ENCODE results near the gene CEP170B. TPM values are rescaled to one million over a fixed set of nuclear protein-coding genes. Genes with fewer than 3 reads are reported as not detected.

The CEP170B gene
- polyA plus RNA-seq, 4 donors: 24.9 to 33.9 (median 31.1) TPM

DNA sequence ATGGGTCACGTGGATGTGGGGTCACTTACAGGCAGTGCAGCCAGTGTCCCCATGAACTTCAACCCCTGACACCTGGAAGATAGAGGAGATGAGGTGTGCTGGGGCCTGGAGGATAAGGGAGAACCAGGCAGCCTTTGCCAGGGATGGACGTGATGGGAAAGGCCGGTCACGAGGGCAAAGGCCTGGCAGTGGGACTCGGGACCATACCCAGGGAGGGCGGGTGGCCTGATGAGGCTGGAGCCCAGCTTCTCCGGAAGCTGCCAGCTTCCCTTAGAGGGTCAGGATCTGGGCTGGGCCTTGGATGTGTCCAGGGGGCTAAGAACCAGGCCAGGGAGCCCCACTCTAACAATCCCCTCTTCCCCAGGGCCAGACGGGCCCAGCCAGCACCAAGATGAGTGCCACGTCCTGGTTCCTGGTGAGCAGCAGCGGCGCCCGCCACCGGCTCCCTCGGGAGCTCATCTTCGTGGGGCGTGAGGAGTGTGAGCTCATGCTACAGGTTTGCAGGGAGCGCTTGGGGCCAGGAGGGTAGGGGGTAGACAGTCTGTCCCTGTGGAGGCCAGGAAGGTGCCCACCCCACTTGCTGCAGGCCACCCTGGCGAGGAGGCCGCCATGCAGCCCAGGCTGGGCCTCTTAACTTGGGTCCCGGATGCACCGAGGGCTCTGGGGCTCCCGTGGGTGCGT, 3.1 kb downstream of the CEP170B start:
- H3K36me3 ChIP-seq (ENCODE audit: control insufficient read depth in 3 of 3, insufficient read depth in 2 of 3, low read depth in 1 of 3, low read length in 3 of 3): peaks cover 0 to 54% (median 3%) of the 10 kb centered on the region in 3 donors
- FAIRE-seq (no peak), DNase-seq (no peak)
- H3K27ac ChIP-seq (ENCODE audit: low read depth in 1 of 3, low read length in 2 of 3): no peak overlapping the region
- no peaks in the 10 kb centered on the region for H3K9me3 ChIP-seq (ENCODE audit: control insufficient read depth in 2 of 2, insufficient read depth in 1 of 2, low read depth in 1 of 2, low read length in 1 of 2)
- WGBS, 3 donors: 84 to 91% (median 88%) methylated on average over 21 to 23 of the region's 23 CpGs
- H3K27me3 ChIP-seq (ENCODE audit: control insufficient read depth in 3 of 3, insufficient read depth in 3 of 3, low read length in 3 of 3): peaks cover 0 to 7% (median 0%) of the 10 kb centered on the region in 3 donors
- peaks cover 0 to 20% (median 2%) of the 10 kb centered on the region in 3 donors for H3K4me1 ChIP-seq (ENCODE audit: control insufficient read depth in 3 of 3, insufficient read depth in 2 of 3, low read depth in 1 of 3, low read length in 2 of 3)
- H3K4me3 ChIP-seq (ENCODE audit: low read depth in 1 of 3, low read length in 3 of 3): no peak overlapping the region

DNA sequence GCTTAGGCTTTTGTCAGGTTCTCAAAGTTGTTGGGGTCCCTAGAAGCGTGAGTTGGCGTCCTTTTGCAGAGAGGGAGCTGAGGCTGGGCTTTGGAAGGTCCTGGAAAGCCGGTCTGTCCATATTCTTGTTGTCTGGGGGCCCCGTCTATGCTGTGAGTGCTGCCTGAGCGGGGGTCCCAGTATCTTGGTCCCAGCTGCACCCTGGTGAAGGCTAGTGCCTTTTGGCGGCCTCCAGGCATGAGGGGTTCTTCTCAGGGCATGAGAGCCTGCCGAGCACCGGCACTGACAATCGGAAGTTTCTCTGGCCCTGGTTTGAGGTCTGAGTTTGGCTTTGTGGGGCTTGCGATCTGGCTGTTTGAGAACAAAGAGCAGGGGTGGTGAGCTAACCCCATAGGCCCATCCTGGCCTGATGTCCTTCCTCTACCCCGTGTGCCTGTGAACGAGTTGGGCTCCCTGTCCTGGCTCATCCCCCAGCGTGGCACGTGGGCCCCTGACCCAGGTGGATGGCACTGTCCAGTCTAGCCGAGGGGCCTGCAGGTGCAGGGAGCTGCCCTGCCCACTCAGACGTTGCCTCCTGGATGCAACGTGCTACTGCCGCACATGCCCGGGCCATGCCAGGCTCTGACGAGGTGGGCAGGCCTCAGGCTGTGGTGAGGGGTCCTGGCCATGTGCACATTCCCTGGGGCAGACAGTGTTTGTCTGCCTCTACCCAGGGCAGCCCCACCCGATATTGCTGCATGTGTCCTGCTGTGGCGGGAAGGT, 3.9 kb downstream of the CEP170B start:
- no peak for FAIRE-seq
- H3K36me3 ChIP-seq (ENCODE audit: control insufficient read depth in 3 of 3, insufficient read depth in 2 of 3, low read depth in 1 of 3, low read length in 3 of 3): peaks cover 0 to 60% (median 3%) of the 10 kb centered on the region in 3 donors
- no peak overlapping the region for H3K27ac ChIP-seq (ENCODE audit: low read depth in 1 of 3, low read length in 2 of 3)
- peaks cover 0 to 19% (median 2%) of the 10 kb centered on the region in 3 donors for H3K4me1 ChIP-seq (ENCODE audit: control insufficient read depth in 3 of 3, insufficient read depth in 2 of 3, low read depth in 1 of 3, low read length in 2 of 3)
- no peak for DNase-seq
- 88 to 91% (median 88%) methylated on average over 22 of the region's 22 CpGs for WGBS, 3 donors
- H3K4me3 ChIP-seq (ENCODE audit: low read depth in 1 of 3, low read length in 3 of 3): no peak overlapping the region
- no peaks in the 10 kb centered on the region for H3K9me3 ChIP-seq (ENCODE audit: control insufficient read depth in 2 of 2, insufficient read depth in 1 of 2, low read depth in 1 of 2, low read length in 1 of 2)
- H3K27me3 ChIP-seq (ENCODE audit: control insufficient read depth in 3 of 3, insufficient read depth in 3 of 3, low read length in 3 of 3): peaks cover 0 to 5% (median 0%) of the 10 kb centered on the region in 3 donors

DNA sequence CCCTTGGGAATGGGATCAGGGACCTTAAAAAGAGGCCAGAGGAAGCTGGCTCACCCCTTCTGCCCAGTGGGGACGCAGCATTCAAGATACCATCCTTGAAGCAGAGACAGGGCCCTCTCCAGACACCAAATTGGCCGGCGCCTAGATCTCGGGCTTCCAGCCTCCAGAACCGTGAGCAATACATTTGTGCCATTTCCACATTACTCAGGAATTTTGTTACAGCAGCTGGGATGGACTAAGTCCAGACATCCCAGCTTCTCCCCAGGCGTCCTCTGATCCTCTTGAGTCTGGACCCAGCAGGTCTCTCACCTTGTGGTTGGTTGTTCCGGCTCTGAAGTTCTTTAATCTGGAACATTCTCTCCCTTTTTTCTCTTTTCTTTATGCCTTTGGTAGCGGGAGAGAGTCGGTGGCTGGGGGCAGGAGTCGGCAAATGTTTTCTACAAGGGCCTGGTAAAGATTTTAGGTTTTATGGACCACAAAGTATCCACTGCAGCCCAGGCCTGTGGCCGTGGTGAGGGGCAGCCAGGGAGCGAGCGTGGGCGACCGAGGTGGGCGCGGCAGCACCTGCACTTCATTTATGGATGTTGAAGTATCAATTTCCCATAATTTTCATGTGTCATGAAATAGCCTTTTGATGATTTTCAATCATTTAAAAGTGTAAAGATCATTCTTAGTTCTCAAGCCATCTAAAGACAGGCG, 4.8 kb downstream of the CEP170B start:
- Histone ChIP-seq H3K9me3 (ENCODE audit: control insufficient read depth in 2 of 2, insufficient read depth in 1 of 2, low read depth in 1 of 2, low read length in 1 of 2) (no peaks in the 10 kb centered on the region), H3K36me3 (ENCODE audit: control insufficient read depth in 3 of 3, insufficient read depth in 2 of 3, low read depth in 1 of 3, low read length in 3 of 3) (peaks cover 0 to 65% (median 3%) of the 10 kb centered on the region in 3 donors), H3K4me3 (ENCODE audit: low read depth in 1 of 3, low read length in 3 of 3) (no peak overlapping the region), H3K27ac (ENCODE audit: low read depth in 1 of 3, low read length in 2 of 3) (no peak overlapping the region), H3K27me3 (ENCODE audit: control insufficient read depth in 3 of 3, insufficient read depth in 3 of 3, low read length in 3 of 3) (no peaks in the 10 kb centered on the region), H3K4me1 (ENCODE audit: control insufficient read depth in 3 of 3, insufficient read depth in 2 of 3, low read depth in 1 of 3, low read length in 2 of 3) (peaks cover 0 to 19% (median 2%) of the 10 kb centered on the region in 3 donors)
- no peak for DNase-seq
- WGBS, 3 donors: 92 to 94% (median 93%) methylated on average over 18 of the region's 18 CpGs
- FAIRE-seq: no peak

DNA sequence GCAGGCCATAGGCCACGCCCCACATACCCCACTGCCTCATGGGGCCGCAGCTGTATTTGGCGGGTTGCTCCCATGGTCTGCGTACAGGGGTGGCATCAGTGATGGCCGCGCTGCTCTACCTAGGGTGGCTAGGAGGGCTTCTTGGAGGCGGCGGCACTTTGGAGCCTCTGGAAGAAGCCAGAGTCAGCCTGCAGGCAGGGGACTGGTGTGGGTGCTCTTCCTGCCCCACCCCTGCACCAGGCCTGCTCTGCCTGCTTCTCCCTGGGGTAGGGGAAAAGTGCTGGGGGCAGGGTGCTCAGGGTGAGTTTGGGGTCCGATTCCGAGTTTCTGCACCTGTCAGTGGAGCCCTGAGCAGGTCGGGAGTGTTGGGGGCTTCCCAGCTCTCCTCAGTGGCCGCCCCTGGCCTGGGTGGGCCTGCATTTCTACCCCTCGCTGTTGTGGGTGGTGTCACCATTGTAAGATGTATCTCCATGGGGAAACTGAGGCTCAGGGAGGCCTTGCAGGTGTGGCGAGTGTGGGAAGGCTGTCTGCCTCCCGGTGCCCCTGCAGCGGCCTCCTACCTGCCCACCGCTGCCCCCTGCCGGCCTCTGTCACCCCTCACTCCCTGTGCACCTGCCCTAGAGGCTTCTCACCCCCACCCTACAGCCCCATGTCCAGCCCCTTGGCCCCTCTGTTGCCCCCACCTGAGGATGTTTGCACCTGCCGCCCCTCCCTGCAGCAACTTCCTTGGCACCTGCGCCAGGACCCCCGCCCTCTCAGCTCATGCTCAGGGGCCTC, 5.5 kb downstream of the CEP170B start:
- no peak for FAIRE-seq
- WGBS, 3 donors: 73 to 80% (median 77%) methylated on average over 15 to 21 of the region's 21 CpGs
- H3K9me3 ChIP-seq (ENCODE audit: control insufficient read depth in 2 of 2, insufficient read depth in 1 of 2, low read depth in 1 of 2, low read length in 1 of 2): no peaks in the 10 kb centered on the region

DNA sequence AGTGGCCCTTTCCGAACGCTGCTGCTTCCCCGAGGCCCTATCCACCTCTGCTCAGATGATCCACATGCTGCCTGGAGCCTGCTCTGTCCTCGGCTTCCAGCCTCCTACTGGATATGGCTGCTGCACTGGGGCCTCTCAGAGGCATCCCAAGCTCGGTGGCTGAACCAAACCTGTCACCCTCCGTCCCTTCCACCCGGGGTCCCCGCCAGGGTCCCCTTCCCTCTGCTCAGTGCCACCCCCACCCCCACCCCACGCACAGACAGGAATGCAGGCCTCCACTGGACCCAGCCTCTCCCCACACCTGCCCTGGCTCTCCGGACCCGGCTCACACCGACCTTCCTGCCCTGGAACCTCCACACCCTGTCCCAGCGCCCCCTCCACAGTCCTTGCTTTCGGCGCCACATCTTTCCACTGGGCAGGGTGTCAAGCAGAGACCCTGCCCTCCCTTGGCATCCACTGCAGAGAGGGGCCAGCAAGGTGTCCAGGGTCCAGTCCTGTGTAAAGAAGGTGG, 6.1 kb downstream of the CEP170B start:
- H3K27ac ChIP-seq (ENCODE audit: low read depth in 1 of 3, low read length in 2 of 3): no peak overlapping the region
- WGBS, 3 donors: 87 to 89% (median 89%) methylated on average over 14 to 15 of the region's 15 CpGs
- no peak for FAIRE-seq
- H3K4me3 ChIP-seq (ENCODE audit: low read depth in 1 of 3, low read length in 3 of 3): no peak overlapping the region
- H3K9me3 ChIP-seq (ENCODE audit: control insufficient read depth in 2 of 2, insufficient read depth in 1 of 2, low read depth in 1 of 2, low read length in 1 of 2): no peaks in the 10 kb centered on the region
- no peak for DNase-seq
- peaks cover 0 to 17% (median under 1%) of the 10 kb centered on the region in 3 donors for H3K4me1 ChIP-seq (ENCODE audit: control insufficient read depth in 3 of 3, insufficient read depth in 2 of 3, low read depth in 1 of 3, low read length in 2 of 3)
- H3K27me3 ChIP-seq (ENCODE audit: control insufficient read depth in 3 of 3, insufficient read depth in 3 of 3, low read length in 3 of 3): no peaks in the 10 kb centered on the region
- peaks cover 0 to 71% (median 3%) of the 10 kb centered on the region in 3 donors for H3K36me3 ChIP-seq (ENCODE audit: control insufficient read depth in 3 of 3, insufficient read depth in 2 of 3, low read depth in 1 of 3, low read length in 3 of 3)

More for the DNA sequence above, 5.5 kb downstream of the CEP170B start:
- Histone ChIP-seq H3K27ac (ENCODE audit: low read depth in 1 of 3, low read length in 2 of 3) (no peak overlapping the region), H3K4me3 (ENCODE audit: low read depth in 1 of 3, low read length in 3 of 3) (no peak overlapping the region), H3K27me3 (ENCODE audit: control insufficient read depth in 3 of 3, insufficient read depth in 3 of 3, low read length in 3 of 3) (no peaks in the 10 kb centered on the region), H3K4me1 (ENCODE audit: control insufficient read depth in 3 of 3, insufficient read depth in 2 of 3, low read depth in 1 of 3, low read length in 2 of 3) (peaks cover 0 to 19% (median 2%) of the 10 kb centered on the region in 3 donors), H3K36me3 (ENCODE audit: control insufficient read depth in 3 of 3, insufficient read depth in 2 of 3, low read depth in 1 of 3, low read length in 3 of 3) (peaks cover 0 to 66% (median 3%) of the 10 kb centered on the region in 3 donors)
- DNase-seq: peak in 1 of 2 donors; percentile 44

DNA sequence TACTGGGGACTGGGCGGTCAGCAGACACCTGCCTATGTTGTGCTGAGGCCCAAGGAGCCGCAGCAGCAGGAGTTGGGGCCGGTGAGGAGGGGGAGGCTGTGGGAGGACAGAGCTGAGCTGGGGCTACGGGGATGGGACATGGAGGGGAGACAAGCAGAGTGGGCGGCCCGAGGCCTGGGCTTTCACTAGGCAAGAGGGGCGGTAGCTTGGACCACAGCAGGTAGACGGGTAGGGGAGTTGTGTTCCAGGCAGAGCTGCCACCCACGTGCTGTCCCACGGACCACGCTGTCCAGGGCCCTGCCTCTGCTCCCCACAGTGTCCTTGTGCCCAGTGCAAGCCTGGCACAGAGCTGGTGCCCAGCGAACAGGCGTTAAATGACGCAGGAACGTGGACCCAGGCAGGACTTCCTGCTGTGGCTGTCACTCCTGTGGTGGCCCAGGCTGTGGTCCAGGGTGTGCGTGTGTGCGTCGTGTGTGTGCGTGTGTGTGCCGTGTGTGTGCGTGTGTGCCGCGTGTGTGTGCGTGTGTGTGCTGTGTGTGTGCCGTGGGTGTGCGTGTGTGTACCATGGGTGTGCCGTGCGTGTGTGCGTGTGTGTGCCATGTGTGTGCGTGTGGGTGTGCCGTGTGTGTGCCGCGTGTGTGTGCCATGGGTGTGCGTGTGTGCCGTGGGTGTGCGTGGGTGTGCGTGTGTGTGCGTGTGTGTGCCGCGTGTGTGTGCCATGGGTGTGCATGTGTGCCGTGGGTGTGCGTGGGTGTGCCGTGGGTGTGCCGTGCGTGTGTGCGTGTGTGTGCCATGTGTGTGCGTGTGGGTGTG, 6.8 kb downstream of the CEP170B start:
- no peaks in the 10 kb centered on the region for H3K9me3 ChIP-seq (ENCODE audit: control insufficient read depth in 2 of 2, insufficient read depth in 1 of 2, low read depth in 1 of 2, low read length in 1 of 2)
- H3K27me3 ChIP-seq (ENCODE audit: control insufficient read depth in 3 of 3, insufficient read depth in 3 of 3, low read length in 3 of 3): no peaks in the 10 kb centered on the region
- 86 to 90% (median 90%) methylated on average over 36 to 47 of the region's 47 CpGs for WGBS, 3 donors
- peaks cover 0 to 10% (median 0%) of the 10 kb centered on the region in 3 donors for H3K4me1 ChIP-seq (ENCODE audit: control insufficient read depth in 3 of 3, insufficient read depth in 2 of 3, low read depth in 1 of 3, low read length in 2 of 3)
- no peak overlapping the region for H3K27ac ChIP-seq (ENCODE audit: low read depth in 1 of 3, low read length in 2 of 3)
- H3K36me3 ChIP-seq (ENCODE audit: control insufficient read depth in 3 of 3, insufficient read depth in 2 of 3, low read depth in 1 of 3, low read length in 3 of 3): peaks cover 1 to 71% (median 3%) of the 10 kb centered on the region in 3 donors
- no peak for FAIRE-seq
- no peak overlapping the region for H3K4me3 ChIP-seq (ENCODE audit: low read depth in 1 of 3, low read length in 3 of 3)
- DNase-seq: no peak

DNA sequence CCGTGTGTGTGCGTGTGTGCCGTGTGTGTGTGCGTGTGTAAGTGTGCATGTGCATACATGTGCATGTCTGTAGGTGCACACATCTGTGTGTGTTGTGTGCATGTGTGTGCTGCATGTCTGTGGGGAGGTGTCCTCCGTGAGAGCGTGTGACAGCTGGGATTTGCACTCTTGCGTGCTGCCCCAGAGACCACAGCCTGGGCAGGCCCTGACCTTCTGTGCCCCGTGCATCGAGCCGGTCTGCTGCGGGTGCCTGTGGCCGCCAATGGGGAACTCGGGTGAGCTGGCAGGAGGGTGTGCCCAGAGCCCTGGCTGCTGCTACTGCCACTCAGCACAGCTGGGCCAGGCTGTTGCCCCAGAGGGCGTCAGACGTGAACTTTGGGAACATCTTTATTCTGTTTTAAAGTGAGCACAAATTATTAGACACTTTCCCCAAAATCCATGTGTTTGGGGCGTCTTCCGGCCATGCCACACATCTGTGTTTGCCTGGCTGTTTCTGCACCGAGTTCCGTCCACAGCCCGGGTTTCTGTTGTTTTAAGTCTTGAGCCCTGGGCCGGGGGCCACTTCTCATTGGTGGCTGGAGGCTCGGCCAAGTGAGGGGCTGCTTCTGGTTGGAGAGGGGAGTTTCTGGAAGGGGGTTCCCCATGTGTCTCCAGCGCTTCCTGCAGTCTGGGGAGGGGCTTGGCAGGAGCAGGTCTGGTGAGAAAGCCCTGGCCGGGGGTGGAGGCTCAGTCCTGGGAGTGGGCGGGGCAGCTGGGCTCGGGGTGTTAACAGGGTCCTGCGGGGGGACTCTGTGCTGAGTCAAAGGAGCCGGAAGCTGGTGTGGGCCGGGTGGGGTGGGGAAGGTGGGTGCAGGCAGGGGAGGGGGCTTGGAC, 7.6 kb downstream of the CEP170B start:
- Histone ChIP-seq H3K4me1 (ENCODE audit: control insufficient read depth in 3 of 3, insufficient read depth in 2 of 3, low read depth in 1 of 3, low read length in 2 of 3) (peaks cover 0 to 2% (median 0%) of the 10 kb centered on the region in 3 donors), H3K36me3 (ENCODE audit: control insufficient read depth in 3 of 3, insufficient read depth in 2 of 3, low read depth in 1 of 3, low read length in 3 of 3) (peaks cover 3 to 69% (median 3%) of the 10 kb centered on the region in 3 donors), H3K27ac (ENCODE audit: low read depth in 1 of 3, low read length in 2 of 3) (no peak overlapping the region), H3K27me3 (ENCODE audit: control insufficient read depth in 3 of 3, insufficient read depth in 3 of 3, low read length in 3 of 3) (no peaks in the 10 kb centered on the region), H3K9me3 (ENCODE audit: control insufficient read depth in 2 of 2, insufficient read depth in 1 of 2, low read depth in 1 of 2, low read length in 1 of 2) (no peaks in the 10 kb centered on the region), H3K4me3 (ENCODE audit: low read depth in 1 of 3, low read length in 3 of 3) (no peak overlapping the region)
- 41 to 51% (median 49%) methylated on average over 27 to 29 of the region's 29 CpGs for WGBS, 3 donors
- FAIRE-seq (no peak), DNase-seq (no peak)
